Measurements from ENCODE around the gene LMAN2. TPM values are rescaled to one million over a fixed set of nuclear protein-coding genes. Genes with fewer than 3 reads are reported as not detected.
A peak's percentile ranks its signal among the peaks of the same experiment; 100 is the strongest.

Gene LMAN2
- total RNA-seq, 2 experiments from 2014 or later = 119 to 127 TPM

DNA sequence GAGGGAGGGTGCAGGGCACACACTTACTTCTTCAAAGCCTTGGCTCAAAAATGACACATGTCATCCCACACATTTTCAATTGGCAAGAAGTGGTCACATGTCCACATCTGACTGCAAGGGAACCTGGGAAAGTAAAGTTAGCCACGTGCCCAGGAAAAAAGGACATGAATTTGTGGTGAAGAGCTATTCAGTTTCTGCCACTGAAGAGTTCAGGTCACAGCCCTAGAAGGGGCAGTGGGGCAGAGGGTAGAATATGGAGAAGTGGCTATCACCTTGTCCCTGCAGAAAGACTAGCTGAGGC, 4.3 kb upstream of the LMAN2 start:
- peaks cover 68% of the 10 kb centered on the region for H3K4me1 Mint-ChIP-seq (ENCODE audit: low read depth)
- no peaks in the 10 kb centered on the region for H3K27me3 Mint-ChIP-seq (ENCODE audit: low read depth)
- peaks cover 27% of the 10 kb centered on the region for H3K36me3 Mint-ChIP-seq (ENCODE audit: low read depth)
- no peak overlapping the region for H3K4me3 Mint-ChIP-seq
- DNase-seq (no peak), ATAC-seq (no peak)
- ChIA-PET CTCF (interaction anchor here (0.7 to 7.0 kb wide), 5 partner anchors 16 to 99 kb away, joined by 3 to 70 read pairs (median 10); partner anchors contain the start of gene GRK6), POLR2A (no interaction called here)
- H3K9me3 Mint-ChIP-seq (ENCODE audit: insufficient read depth) = peaks cover 4% of the 10 kb centered on the region
- peak overlapping the region; percentile 18 for H3K27ac Mint-ChIP-seq

DNA sequence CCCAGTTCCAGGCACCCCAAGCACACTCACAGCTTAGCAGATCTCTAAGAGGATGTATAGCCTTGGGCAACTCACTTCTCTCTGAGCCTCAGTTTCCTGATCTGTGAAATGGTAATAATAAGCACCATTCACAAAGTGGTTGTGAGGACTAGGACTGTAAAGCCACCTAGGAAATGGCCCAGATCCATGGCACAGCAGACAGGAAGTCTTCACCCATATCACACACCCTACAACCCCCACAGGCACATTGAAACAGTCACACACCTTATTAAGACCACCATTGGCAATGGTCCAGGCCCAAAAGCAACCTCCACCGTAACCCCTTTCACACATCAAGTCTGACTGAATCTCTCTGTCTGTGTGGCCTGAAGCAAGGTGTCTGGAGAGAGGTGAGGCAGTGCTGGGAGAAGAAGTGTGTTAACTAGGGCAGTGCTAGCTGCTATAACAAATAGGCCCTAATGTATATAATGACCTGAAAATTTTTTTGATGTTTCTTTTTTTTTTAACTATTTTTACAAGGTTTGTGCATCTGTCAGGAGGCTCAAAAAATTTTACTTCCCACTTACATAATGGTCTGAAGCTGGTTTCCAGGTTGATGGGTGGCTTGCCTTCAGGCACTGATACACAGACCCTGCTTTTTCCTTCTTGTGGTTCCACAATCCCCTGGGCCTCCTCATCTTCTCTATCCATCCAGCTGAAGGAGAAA, 3.8 kb upstream of the LMAN2 start:
- CTCF ChIA-PET = interaction anchor here (1.4 to 7.0 kb wide), 6 partner anchors 13 to 49 kb away, joined by 3 to 70 read pairs (median 16); no protein-coding TSS in a partner anchor
- no peak for DNase-seq
- Mint-ChIP-seq H3K9me3 (ENCODE audit: insufficient read depth) (peaks cover 4% of the 10 kb centered on the region), H3K27ac (peak overlapping the region; percentile 18), H3K27me3 (ENCODE audit: low read depth) (no peaks in the 10 kb centered on the region), H3K36me3 (ENCODE audit: low read depth) (peaks cover 31% of the 10 kb centered on the region), H3K4me3 (no peak overlapping the region), H3K4me1 (ENCODE audit: low read depth) (peaks cover 69% of the 10 kb centered on the region)
- ATAC-seq = no peak
- POLR2A ChIA-PET = no interaction called here

DNA sequence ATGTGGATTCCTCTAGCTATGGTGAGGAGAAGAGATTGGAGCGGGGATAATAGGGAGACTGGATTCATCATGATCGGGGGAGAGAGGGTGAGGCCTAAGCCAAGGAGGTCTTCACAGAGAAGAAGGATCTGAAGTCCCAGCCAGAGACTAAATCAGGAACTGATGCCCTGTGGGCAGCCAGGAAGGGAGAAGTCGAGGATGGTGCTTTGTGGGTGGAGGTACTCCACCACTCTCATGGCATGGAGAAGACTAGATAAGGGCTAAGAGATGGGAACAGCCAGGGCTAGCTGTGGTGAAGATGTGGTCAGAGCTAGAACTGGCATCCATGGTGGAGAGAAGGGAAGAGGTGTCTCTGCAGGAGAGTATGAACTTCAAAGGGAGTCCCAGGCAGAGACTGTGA, 3.2 kb upstream of the LMAN2 start:
- no peak overlapping the region for H3K4me3 Mint-ChIP-seq
- peaks cover 4% of the 10 kb centered on the region for H3K9me3 Mint-ChIP-seq (ENCODE audit: insufficient read depth)
- H3K36me3 Mint-ChIP-seq (ENCODE audit: low read depth) = peaks cover 31% of the 10 kb centered on the region
- POLR2A ChIA-PET = no interaction called here
- ATAC-seq = no peak
- H3K27me3 Mint-ChIP-seq (ENCODE audit: low read depth) = no peaks in the 10 kb centered on the region
- H3K27ac Mint-ChIP-seq = no peak overlapping the region
- peaks cover 69% of the 10 kb centered on the region for H3K4me1 Mint-ChIP-seq (ENCODE audit: low read depth)
- CTCF ChIA-PET = interaction anchor here (0.9 to 5.6 kb wide), 6 partner anchors 14 to 50 kb away, joined by 3 to 31 read pairs (median 4); no protein-coding TSS in a partner anchor
- no peak for DNase-seq

DNA sequence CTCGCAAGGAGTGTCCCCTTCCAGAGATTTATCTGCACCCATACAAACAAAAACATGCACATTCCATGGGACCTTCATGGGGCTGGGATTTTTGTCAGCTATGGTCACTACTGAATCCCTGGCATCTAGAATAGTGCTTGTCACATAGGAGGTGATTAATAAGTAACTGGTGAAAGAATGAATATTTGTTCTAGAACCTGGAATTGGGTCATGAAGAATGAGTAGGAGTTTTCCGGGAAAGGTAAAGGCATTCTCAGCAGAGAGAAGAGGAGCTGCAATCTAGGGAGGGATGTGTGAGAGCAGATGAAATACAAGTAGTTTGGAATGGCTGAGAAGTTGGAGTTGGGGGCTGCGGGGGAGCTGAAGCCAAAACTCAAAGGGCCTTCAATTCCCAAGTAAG, 2.8 kb upstream of the LMAN2 start:
- Mint-ChIP-seq H3K4me3 (no peak overlapping the region), H3K9me3 (ENCODE audit: insufficient read depth) (peaks cover 4% of the 10 kb centered on the region), H3K36me3 (ENCODE audit: low read depth) (peaks cover 31% of the 10 kb centered on the region), H3K27me3 (ENCODE audit: low read depth) (no peaks in the 10 kb centered on the region), H3K4me1 (ENCODE audit: low read depth) (peaks cover 69% of the 10 kb centered on the region), H3K27ac (no peak overlapping the region)
- ATAC-seq (no peak), DNase-seq (no peak)
- CTCF ChIA-PET = interaction anchor here (0.9 to 5.6 kb wide), 6 partner anchors 14 to 50 kb away, joined by 3 to 31 read pairs (median 4); no protein-coding TSS in a partner anchor
- POLR2A ChIA-PET = no interaction called here

DNA sequence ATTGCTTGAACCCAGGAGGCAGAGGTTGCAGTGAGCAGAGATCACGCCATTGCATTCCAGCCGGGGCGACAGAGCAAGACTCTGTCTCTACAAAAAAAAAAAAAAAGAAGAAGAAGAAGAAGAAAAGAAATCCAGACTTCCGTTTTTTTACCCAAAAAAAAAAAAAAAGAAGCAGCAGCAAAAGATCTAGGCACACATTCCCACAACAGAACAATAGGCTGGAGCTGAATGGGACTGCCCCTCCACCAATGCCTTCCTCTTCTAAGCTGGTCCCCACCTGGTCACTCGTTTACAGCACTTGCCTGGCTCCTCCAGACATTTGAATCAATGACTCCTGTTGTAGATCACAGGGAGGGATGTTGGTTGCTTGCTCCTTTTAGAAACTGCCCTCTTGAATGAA, 1.6 kb upstream of the LMAN2 start:
- DNase-seq = no peak
- Mint-ChIP-seq H3K27me3 (ENCODE audit: low read depth) (no peaks in the 10 kb centered on the region), H3K4me1 (ENCODE audit: low read depth) (peaks cover 66% of the 10 kb centered on the region), H3K9me3 (ENCODE audit: insufficient read depth) (peaks cover 4% of the 10 kb centered on the region), H3K27ac (no peak overlapping the region), H3K4me3 (no peak overlapping the region), H3K36me3 (ENCODE audit: low read depth) (peaks cover 28% of the 10 kb centered on the region)
- no peak for ATAC-seq
- ChIA-PET CTCF (interaction anchor here (2.0 to 5.6 kb wide), 4 partner anchors 17 to 103 kb away, joined by 5 to 31 read pairs (median 20); no protein-coding TSS in a partner anchor), POLR2A (interaction anchor here (0.6 to 1.3 kb wide), 2 partner anchors 11 to 40 kb away, joined by 3 read pairs; no protein-coding TSS in a partner anchor)

DNA sequence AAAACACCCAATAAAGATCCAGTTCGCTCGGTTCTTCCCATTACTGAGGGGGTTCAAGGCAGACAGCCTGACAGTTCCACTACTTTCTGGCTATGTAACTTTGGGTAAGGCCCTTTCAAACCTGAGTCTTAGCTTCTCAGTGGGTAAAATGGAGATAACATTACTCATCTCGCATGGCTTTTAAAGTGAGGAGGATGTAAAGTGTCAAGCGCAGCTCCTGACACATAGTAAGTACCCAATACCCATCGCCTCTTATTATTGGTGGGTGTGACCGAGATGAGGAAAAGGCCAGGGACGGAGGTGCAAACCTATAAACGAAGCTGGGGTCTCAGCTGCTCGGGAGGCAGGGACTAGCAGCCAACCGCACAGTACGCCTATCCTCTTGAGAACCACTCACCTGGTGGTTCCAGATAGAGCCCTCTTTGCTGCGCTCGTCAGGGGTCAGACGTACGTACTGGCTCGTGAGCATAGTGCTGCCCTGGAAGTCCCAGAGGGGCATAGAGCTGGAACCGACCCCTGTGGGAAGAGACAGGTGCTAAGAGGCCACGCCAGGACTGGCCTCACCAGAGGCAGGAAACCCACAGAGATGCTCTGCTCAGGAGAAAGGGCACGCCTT, 584 bp downstream of the LMAN2 start:
- DNase-seq (no peak), ATAC-seq (no peak)
- Mint-ChIP-seq H3K36me3 (ENCODE audit: low read depth) (peaks cover 42% of the 10 kb centered on the region), H3K4me3 (peak overlapping the region; percentile 97), H3K27me3 (ENCODE audit: low read depth) (no peaks in the 10 kb centered on the region), H3K27ac (peak overlapping the region; percentile 100), H3K4me1 (ENCODE audit: low read depth) (peaks cover 64% of the 10 kb centered on the region), H3K9me3 (ENCODE audit: insufficient read depth) (peaks cover 4% of the 10 kb centered on the region)
- CTCF ChIA-PET = interaction anchor here (0.8 to 5.6 kb wide), 14 partner anchors 9 to 150 kb away, joined by 3 to 31 read pairs (median 6); no protein-coding TSS in a partner anchor
- POLR2A ChIA-PET = interaction anchor here (0.9 to 2.7 kb wide), 11 partner anchors 10 to 80 kb away, joined by 3 to 22 read pairs (median 4); partner anchors contain the start of gene MXD3

DNA sequence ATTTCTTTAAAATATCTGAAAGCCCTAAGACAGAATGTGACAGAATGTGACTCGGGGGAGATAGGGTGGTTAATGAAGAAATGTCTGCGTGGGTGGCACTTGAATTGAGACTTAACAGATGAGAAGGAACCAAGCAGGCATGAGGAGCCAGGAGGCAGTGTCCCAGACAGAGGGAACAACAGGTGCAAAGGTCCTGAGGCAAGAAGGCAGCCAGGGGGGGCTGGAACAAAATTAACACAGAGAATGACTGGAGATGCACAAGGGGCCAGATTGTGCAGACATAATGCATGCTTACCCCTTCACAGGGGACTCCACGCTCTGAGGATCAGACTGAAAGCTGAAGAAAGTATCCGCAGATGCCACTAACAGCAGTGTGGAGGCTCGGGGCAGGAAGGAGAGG, 1.7 kb downstream of the LMAN2 start:
- peaks cover 54% of the 10 kb centered on the region for H3K4me1 Mint-ChIP-seq (ENCODE audit: low read depth)
- peak overlapping the region; percentile 97 for H3K4me3 Mint-ChIP-seq
- H3K27ac Mint-ChIP-seq = peak overlapping the region; percentile 64
- CTCF ChIA-PET = interaction anchor here (1.0 to 3.4 kb wide), 6 partner anchors 9 to 45 kb away, joined by 3 to 17 read pairs (median 4); no protein-coding TSS in a partner anchor
- peaks cover 34% of the 10 kb centered on the region for H3K36me3 Mint-ChIP-seq (ENCODE audit: low read depth)
- POLR2A ChIA-PET = interaction anchor here (2.7 kb wide), 1 partner anchor 11 kb away, joined by 22 read pairs; no protein-coding TSS in a partner anchor
- no peaks in the 10 kb centered on the region for H3K27me3 Mint-ChIP-seq (ENCODE audit: low read depth)
- H3K9me3 Mint-ChIP-seq (ENCODE audit: insufficient read depth) = no peaks in the 10 kb centered on the region
- ATAC-seq (no peak), DNase-seq (no peak)

DNA sequence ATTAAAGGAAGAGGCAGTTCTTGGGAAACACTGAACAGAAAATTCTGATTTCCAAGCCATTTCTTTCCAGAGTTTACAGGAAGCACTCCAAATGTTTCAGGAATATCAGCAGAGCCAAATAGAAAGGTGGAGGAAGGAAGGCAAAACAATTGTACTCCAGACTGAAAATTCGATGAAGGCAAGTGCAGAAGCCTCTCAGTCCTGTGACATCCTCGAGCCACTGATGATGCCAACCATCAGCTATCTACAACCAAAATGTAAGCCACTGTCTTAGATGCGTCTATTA, 2.2 kb downstream of the LMAN2 start:
- ChIA-PET POLR2A (no interaction called here), CTCF (interaction anchor here (0.7 to 3.4 kb wide), 8 partner anchors 9 to 997 kb away, joined by 3 to 17 read pairs (median 4); no protein-coding TSS in a partner anchor)
- DNase-seq (no peak), ATAC-seq (no peak)
- H3K4me3 Mint-ChIP-seq = peak overlapping the region; percentile 97
- no peaks in the 10 kb centered on the region for H3K27me3 Mint-ChIP-seq (ENCODE audit: low read depth)
- no peaks in the 10 kb centered on the region for H3K9me3 Mint-ChIP-seq (ENCODE audit: insufficient read depth)
- H3K36me3 Mint-ChIP-seq (ENCODE audit: low read depth) = peaks cover 36% of the 10 kb centered on the region
- H3K27ac Mint-ChIP-seq = no peak overlapping the region
- H3K4me1 Mint-ChIP-seq (ENCODE audit: low read depth) = peaks cover 49% of the 10 kb centered on the region

DNA sequence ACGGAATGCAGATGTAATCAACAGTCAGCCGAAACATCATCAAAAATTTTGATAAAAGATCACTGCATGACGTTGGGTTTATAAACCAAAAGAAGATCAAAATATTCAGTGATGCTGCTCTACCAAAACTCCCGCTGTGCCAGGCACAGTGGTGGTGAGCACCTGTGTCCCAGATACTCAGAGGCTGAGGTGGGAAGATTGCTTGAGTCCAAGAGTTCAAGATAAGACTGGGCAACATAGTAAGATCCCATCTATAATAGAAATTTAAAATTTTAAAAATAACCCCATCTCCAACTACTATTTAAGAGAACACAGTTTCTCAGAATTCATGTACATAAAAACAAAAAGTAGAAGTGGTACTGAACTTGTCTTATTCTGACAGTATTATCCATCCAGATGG, 3.8 kb downstream of the LMAN2 start:
- Mint-ChIP-seq H3K9me3 (ENCODE audit: insufficient read depth) (no peaks in the 10 kb centered on the region), H3K27me3 (ENCODE audit: low read depth) (no peaks in the 10 kb centered on the region), H3K4me3 (no peak overlapping the region), H3K36me3 (ENCODE audit: low read depth) (peaks cover 43% of the 10 kb centered on the region), H3K27ac (no peak overlapping the region), H3K4me1 (ENCODE audit: low read depth) (peaks cover 50% of the 10 kb centered on the region)
- ChIA-PET CTCF (no interaction called here), POLR2A (no interaction called here)
- no peak for ATAC-seq
- DNase-seq = no peak

DNA sequence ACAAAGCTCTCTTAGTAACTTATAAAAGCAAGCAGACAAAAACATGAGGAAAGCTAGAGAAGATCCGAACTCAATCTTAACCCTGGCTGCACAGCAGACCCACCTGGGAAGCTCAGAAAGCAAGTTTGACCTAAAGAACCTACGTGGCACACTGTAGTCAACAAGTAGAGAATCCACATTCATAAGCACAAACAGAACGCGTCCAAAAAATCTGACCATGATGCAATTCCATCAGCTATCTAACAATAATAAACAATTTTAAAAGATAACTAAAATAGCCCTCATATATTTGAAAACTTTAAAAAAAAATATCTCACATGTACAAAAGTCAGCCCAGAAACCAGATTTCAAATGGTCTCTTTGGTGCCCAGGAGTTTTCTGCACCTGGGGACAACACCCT, 4.6 kb downstream of the LMAN2 start:
- POLR2A ChIA-PET = interaction anchor here (1.4 to 1.5 kb wide), 2 partner anchors 35 to 38 kb away, joined by 3 to 4 read pairs; no protein-coding TSS in a partner anchor
- CTCF ChIA-PET = interaction anchor here (1.0 to 2.0 kb wide), 4 partner anchors 22 to 233 kb away, joined by 4 to 5 read pairs (median 5); no protein-coding TSS in a partner anchor
- no peak overlapping the region for H3K4me3 Mint-ChIP-seq
- no peak for ATAC-seq
- H3K27ac Mint-ChIP-seq = no peak overlapping the region
- H3K9me3 Mint-ChIP-seq (ENCODE audit: insufficient read depth) = no peaks in the 10 kb centered on the region
- no peak for DNase-seq
- H3K4me1 Mint-ChIP-seq (ENCODE audit: low read depth) = peaks cover 45% of the 10 kb centered on the region
- H3K36me3 Mint-ChIP-seq (ENCODE audit: low read depth) = peaks cover 43% of the 10 kb centered on the region
- no peaks in the 10 kb centered on the region for H3K27me3 Mint-ChIP-seq (ENCODE audit: low read depth)

DNA sequence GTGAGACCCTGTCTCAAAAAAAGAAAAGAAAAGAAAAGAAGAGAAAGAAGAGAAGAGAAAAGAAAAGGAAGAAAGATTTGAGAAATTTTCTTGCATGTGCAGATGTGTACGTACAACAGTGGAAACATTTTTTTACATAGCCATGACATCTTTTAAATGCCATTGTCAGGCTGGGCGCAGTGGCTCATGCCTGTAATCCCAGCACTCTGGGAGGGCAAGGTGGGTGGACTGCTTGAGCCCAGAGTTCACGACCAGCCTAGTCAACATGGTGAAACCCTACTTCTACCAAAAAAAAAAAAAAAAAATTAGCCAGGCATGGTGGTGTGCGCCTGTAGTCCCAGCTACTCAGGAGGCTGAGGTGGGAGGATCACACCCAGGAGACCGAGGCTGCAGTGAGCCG, 6.6 kb downstream of the LMAN2 start:
- Mint-ChIP-seq H3K4me1 (ENCODE audit: low read depth) (peaks cover 41% of the 10 kb centered on the region), H3K27ac (no peak overlapping the region), H3K27me3 (ENCODE audit: low read depth) (no peaks in the 10 kb centered on the region), H3K9me3 (ENCODE audit: insufficient read depth) (no peaks in the 10 kb centered on the region), H3K36me3 (ENCODE audit: low read depth) (peaks cover 44% of the 10 kb centered on the region), H3K4me3 (no peak overlapping the region)
- DNase-seq (no peak), ATAC-seq (no peak)
- CTCF ChIA-PET = interaction anchor here (1.0 kb wide), 1 partner anchor 35 kb away, joined by 3 read pairs; no protein-coding TSS in a partner anchor
- POLR2A ChIA-PET = interaction anchor here (0.6 kb wide), 1 partner anchor 18 kb away, joined by 3 read pairs; no protein-coding TSS in a partner anchor

DNA sequence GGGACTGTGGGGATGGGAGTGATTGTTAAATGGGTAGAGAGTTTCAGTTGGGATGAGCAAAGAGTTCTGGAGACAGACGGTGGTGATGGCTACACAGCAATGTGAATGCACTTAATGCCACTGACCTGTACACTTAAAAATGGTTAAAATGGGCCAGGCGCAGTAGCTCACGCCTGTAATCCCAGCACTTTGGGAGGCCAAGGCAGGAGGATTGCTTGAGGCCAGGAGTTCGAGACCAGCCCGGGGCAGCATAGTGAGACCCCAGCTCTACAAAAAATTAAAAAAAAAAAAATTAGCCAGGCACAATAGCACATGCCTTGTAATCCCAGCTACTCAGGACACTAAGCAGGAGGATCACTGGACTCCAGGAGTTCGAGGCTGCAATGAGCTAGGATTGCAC, 7.7 kb downstream of the LMAN2 start:
- Mint-ChIP-seq H3K9me3 (ENCODE audit: insufficient read depth) (no peaks in the 10 kb centered on the region), H3K36me3 (ENCODE audit: low read depth) (peaks cover 40% of the 10 kb centered on the region), H3K27ac (no peak overlapping the region), H3K4me1 (ENCODE audit: low read depth) (peaks cover 42% of the 10 kb centered on the region), H3K4me3 (no peak overlapping the region), H3K27me3 (ENCODE audit: low read depth) (no peaks in the 10 kb centered on the region)
- DNase-seq (no peak), ATAC-seq (no peak)
- POLR2A ChIA-PET = no interaction called here
- CTCF ChIA-PET = no interaction called here

Measured in activated CD8-positive, alpha-beta T cell treated with anti-CD3 and anti-CD28 coated beads, Interleukin-2, amount 10 ng/mL, durations not matched to agents 7 days and 5 days (primary cell).